Fibroblast of peridontal ligament (primary cell): Measurements from ENCODE around the gene NOP9.

ENCODE experiments used
- DNase-seq: peaks from one replicate; pipeline ENCODE4 v3.0.0-alpha.2; 2010; ENCODE audit errors: extremely low read depth

Gene NOP9

GRCh38 chr14:24310265-24310645, 10.6 kb downstream of the NOP9 start:
- no peak for DNase-seq

- DNase-seq: peak; percentile 43
Observed at GRCh38 chr14:24310646-24311604, 11.3 kb downstream of the NOP9 start, which contains the start of gene LTB4R. LTB4R (plus strand) TSS chr14:24311502; CDS start chr14:24315652, 4,150 bp downstream.

- DNase-seq: peak; percentile 42
Observed at GRCh38 chr14:24311837-24312615, 12.4 kb downstream of the NOP9 start.

GRCh38 chr14:24312736-24313507, 13.3 kb downstream of the NOP9 start:
- no peak for DNase-seq

- no peak for DNase-seq
Observed at GRCh38 chr14:24313913-24314312, 14.3 kb downstream of the NOP9 start.

- DNase-seq: no peak
Observed at GRCh38 chr14:24314377-24315193, 14.9 kb downstream of the NOP9 start.

- no peak for DNase-seq
Observed at GRCh38 chr14:24315243-24315806, 15.7 kb downstream of the NOP9 start.

- no peak for DNase-seq
Observed at GRCh38 chr14:24315807-24316596, 16.4 kb downstream of the NOP9 start.

GRCh38 chr14:24316597-24316950, 16.9 kb downstream of the NOP9 start:
- no peak for DNase-seq

GRCh38 chr14:24317141-24317928, 17.7 kb downstream of the NOP9 start:
- DNase-seq: peak; percentile 46

- no peak for DNase-seq
Observed at GRCh38 chr14:24321212-24321975, 21.7 kb downstream of the NOP9 start.

- DNase-seq: no peak
Observed at GRCh38 chr14:24322672-24323071, 23.0 kb downstream of the NOP9 start.

- DNase-seq: no peak
Observed at GRCh38 chr14:24323341-24323740, 23.7 kb downstream of the NOP9 start.

- no peak for DNase-seq
Observed at GRCh38 chr14:24324024-24324423, 24.4 kb downstream of the NOP9 start.

GRCh38 chr14:24325041-24325530, 25.4 kb downstream of the NOP9 start:
- DNase-seq: no peak

- no peak for DNase-seq
Observed at GRCh38 chr14:24325963-24326362, 26.3 kb downstream of the NOP9 start.

GRCh38 chr14:24327303-24327702, 27.7 kb downstream of the NOP9 start:
- no peak for DNase-seq

- DNase-seq: peak; percentile 26
Observed at GRCh38 chr14:24327914-24328313, 28.3 kb downstream of the NOP9 start.
